HG02763 (cell line): ENCODE data around the gene SKI.

Source experiments
- ATAC-seq: cut with Tn5 transposase; IDR thresholded peaks from one replicate; pipeline ENCODE4 v1.9.1; 2021; ENCODE audit warnings: mild to moderate bottlenecking, moderate library complexity; ENCODE audit not compliant: unreplicated experiment

The SKI gene

DNA sequence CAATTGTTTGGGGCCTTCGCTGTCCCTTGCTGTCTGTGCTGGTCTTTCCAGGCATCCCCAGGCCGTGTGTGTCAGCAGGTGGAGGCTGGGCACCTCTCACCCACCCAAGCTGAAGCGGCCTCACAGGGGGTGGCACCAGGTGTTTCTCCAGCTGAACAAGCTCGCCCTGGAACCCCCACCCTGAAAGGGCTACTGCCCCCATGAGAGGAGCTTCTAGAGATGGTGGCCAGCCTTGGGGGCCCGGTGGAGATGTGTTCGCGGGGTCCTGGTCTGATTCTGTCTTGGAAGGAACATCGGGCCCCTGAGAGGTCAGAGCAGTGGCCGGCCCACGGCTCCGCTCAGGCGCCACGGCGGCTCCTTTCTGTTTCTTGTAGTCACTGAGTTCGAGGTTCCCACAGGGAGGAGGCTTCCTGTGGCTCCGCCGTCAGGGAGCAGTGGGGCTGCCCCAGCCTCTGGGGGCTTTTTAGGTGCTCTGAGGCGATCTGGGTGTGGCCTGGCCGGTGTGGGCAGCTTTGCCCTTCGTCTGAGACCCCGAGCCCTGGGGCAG lies 46.9 kb downstream of the SKI start:
- no peak for ATAC-seq

DNA sequence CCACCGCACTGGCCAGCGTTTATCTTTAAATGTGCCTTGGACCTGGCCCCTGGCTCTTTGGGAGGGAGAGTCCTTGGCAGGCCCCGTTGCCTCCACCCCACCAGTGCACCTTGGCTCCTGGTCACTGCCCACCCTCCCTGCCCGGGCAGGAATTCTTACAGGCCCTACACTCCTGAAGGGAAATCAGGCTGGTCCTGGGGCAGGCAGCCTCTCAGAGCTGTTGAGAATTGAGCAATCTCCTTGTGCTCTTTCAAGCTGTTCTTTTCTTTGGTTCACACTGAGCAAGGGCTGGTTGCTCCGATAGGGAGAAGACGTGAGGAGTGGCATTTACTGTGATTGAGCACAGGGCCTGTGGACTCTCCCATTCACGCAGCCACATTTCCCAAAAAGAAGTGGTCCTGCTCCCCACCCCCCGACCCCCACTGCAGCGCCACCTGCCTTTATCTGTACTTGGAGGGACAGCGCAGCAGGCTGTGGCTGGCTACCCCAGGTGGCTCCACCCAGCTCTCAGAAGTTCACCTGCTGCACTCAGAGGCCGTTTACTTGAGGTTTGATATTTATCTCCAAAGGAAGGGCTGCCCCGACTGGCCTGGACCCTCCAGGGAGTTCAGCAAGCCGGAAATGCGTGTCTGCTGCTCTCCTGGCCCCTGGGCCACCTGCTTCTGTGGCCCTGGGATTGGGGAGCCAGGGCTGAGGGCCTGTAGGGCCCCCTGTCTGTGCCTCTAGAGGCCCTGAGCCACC lies 47.8 kb downstream of the SKI start:
- no peak for ATAC-seq

DNA sequence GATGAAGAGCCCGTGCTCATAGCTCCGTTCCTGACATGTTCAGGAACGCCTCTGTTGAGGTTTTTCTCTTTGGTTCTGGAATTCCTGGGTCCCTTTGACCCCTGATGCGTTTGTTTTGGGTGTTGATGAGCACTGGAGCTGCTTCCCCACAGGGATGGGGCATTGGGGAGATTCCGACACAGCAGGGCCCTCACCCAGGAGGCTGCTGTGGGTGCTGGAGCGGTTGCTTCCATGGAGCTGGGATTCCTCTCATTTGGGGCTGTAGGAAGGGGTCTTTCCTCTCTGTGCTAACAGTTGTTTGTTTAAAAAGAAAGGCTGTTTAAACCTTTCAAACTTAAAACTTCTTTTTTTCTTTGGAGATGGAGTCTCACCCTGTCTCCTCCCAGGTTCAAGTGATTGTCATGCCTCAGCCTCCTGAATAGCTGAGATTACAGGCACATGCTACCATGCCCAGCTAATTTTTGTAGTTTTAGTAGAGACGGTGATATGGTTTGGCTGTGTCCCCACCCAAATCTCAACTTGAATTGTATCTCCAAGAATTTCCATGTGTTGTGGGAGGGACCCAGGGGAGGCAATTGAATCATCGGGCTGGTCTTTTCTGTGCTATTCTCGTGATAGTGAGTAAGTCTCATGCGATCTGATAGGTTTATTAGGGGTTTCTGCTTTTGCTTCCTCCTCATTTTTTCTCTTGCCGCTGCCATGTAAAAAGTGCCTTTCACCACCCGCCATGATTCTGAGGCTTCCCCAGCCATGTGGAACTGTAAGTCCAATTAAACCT lies 48.9 kb downstream of the SKI start:
- ATAC-seq = no peak

DNA sequence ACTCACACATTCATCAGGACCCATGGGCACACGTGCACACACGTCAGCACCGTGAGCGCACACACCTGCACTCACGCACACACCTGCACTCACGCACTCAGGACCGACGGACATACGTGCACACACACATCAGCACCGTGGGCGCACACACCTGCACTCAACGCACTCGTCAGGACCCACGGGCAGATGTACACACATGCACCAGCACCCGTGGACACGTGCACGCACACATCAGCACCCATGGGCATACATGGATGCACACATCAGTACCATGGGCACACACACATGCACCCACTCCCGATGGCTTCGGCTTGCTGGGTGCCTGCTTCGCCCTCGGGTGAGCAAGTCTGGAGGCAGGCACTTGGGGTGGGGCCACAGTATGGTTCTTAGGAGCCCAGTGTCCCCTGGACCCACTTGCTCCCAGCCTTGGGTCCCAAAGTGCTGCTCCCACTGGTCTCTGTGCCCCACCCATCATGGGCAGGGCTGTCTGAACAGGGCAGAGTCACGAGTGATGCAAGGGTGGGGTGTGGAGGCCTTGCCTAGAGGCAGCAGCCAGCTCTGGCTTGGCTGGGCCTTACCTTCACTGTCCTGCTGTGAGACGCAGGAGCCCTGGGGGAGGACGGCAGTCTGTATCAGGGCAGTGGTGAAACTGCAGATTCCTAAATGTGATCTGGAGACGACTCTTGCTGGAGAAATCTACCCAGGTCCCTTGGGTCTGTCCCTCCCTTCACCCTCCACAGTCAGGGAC lies 49.8 kb downstream of the SKI start:
- ATAC-seq = no peak

- ATAC-seq = no peak
These were observed 50.6 kb downstream of the SKI start for GRCh38 chr1:2278591-2279209.

GRCh38 chr1:2279210-2279639 lies 51.1 kb downstream of the SKI start:
- ATAC-seq = no peak

DNA sequence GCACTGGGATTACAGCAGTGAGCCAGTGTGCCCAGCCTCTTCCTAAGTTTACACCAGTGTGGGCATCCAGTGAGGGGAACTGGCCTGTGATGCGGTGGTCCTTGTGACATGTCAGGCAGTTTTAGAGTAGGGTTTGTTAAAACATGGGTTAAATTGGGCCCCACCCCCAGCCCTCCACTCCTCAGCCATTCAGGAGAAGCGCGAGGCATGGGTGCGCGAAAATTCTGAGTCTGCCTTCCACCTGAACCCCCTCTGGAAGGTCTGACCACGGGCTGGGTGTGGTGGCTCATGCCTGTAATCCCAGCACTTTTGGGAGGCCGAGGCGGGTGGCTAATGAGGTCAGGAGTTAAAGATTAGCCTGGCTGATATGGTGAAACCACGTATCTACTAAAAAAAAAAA lies 51.7 kb downstream of the SKI start:
- ATAC-seq = no peak

DNA sequence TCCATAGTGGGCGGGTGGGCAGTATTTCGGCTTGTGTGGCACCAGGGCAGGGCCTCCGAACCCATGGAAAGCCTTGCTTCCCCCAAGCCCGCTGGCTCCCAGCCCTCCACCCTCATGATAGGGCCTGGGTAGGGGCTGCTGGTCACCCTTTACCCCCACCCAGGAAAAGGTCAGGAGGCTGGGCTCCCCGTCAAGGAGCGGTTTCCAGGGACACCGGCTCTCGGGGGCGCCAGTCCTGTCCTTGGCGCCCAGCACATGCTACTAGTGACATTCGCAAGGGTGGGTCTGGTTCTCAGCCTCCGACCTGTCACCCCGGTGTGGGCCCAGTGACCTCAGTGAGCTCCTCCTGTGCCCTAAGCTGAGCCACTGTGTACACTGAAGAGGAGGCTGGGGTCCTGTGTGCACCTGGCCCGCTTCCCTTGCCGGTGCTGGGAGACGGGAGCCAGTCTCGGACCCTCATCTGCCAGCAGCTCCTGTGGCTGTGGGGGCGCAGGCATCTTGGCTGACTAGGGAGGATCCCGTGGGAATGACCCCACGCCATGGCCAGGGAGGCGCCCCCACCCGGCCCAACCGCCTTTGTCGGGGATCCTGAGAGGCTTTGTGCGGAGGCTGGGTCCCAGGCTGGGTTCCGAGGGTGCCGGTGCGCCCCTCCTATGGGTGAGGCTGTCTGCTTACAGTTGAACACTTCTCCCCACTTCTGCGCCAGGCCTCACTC lies 54.6 kb downstream of the SKI start:
- no peak for ATAC-seq

DNA sequence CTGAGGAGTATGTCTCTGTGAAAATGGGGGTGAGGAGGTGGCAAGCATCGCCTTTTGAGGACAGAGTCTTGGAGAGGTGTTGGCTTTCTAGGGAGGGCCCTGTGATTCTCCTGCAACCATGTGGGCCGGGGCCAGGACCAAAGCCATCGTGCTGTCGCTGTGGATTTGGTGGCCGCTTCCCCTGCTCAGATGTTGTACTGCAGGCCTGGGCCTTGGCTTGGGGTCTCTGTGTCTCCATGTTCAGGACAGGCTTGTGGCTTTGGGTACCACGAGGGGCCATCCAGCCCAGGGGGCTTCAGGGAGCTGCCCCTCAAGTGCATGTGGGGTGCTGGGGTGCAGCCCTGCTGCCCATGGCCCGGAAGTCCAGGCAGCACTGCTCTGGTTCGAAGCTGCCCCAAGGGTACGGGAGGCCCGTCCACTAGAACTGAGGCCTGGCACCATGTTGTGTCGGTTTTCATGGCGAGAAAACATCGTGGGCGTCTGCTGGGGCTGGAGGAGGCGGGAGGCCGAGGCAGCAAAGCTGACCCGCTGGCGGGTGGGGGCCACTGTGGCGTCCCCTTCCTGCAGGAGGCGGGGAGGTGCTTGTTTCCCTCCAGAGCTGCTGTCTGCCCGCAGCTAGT lies 55.4 kb downstream of the SKI start:
- ATAC-seq = no peak

DNA sequence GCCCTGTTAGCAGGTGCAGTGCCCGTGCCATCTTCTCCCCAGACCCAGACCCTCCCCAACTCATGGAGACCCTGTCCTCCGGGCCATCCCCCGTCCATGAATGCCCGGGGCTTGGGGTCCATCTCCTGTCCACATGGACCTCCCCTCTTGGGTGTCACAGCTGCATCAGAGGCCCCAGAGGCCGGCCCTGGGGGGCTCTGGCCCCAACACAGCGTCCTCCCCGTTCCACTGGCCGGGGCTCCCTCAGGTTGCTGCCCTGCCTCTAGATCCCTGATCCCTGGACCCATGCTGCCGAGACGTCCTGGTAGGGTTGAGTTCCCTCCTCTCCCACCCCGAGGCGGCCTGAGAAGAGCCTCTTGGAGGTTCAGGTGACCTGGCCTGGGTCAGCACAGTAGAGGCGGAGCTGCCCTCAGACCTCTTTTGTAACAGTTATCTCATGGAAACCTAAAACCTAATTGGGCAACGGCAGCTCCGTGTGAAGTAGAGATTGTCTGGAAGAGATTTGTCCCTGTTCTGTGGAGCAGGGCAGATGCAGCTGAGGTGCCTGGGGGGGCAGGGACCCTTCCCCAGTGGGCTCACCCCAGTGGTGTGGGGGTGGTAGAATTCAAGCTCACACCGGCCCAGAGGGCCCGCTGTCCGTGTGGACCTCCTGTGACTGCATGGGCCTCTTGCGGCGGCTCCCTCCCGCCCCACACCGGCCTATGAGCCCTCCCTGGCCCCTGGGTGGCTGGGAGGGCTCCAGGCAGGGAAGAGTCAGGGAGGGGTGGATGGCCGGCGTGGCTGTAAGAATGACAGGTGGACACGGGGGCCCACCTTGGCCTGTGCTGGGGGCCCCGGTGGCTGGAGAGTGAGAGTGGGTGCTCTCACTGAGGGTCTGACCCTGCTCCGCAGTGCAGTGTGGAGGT lies 56.1 kb downstream of the SKI start:
- no peak for ATAC-seq

DNA sequence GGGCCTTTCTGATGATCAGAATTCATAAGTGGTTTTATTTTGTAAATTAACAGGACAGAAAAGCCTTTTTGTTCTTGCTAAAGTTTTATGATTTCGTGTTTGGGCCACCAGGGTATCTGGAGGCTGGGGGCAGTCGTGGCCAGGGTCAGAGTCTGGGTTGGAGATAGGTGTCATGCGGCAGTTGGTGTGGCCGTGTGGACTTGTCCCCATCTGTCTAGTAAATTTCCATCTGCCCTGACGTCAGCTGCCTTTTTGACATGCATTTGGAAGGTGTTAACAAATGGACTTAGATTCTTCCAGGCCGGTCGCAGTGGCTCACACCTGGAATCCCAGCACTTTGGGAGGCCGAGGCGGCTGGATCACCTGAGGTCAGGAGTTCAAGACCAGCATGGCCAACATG lies 56.8 kb downstream of the SKI start:
- no peak for ATAC-seq

DNA sequence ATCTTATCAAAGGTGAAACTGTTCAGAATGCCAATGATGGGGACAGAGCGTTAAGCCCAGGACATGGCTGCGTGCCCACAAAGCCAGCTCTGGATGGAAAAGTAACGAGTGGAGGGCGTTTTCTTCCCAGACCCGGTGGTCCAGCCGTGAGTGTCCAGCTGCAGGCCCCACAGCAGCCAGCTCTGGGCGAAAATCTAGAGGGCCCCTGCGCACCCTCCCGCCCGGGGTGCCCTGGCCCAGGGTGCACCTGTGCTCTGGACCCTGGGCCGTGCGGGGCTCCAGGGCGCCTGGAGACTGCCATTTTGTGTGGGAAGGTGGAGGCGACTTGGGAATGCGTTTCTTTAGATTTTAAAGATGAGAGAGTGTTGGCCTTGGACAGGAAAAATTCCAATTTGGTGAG lies 58.8 kb downstream of the SKI start:
- no peak for ATAC-seq

- ATAC-seq = no peak
These were observed 59.5 kb downstream of the SKI start for GRCh38 chr1:2287649-2288048.

- ATAC-seq = no peak
These were observed 60.2 kb downstream of the SKI start for GRCh38 chr1:2288311-2288710.

GRCh38 chr1:2288816-2289536 lies 60.9 kb downstream of the SKI start:
- no peak for ATAC-seq

DNA sequence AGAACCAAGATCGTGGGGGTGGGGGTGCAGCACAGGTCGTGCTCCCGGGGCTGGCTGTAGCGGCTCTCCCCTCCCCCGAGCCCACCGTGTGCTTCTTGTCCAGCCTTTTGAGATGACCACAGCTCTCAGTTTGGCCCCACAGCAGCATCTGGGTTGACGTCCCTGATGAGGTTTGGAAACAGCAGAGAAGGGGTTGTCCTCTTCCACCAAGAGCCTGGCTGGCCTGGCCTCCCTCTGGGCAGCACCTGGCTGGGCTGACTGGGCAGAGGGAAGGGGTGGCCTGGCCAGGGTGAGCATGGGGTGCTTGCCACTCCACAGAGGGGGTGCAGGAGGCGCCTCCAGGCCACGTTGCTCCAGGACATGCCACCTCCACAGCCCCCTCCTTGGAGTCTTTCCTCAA lies 61.5 kb downstream of the SKI start:
- no peak for ATAC-seq

DNA sequence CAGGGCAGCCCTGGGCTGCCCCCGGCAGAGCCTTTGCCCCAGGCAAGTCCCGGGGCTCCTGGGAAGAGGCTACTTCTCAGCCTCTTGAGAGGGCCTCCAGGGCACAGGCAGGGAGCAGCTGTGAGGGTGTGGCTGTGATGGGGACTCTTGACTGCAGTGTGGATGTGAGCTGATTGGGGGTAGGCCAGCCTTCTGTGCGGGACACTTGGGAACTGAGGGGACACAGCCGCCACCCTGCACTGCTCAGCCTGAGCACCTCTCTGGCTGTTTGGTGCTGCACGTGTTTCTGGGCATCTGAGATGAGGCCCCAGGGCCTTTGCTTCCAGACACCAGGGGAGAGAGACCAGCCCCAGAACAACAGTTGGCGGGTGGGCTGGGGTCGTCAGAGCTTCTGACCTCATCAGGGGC lies 62.1 kb downstream of the SKI start:
- peak; percentile 13 for ATAC-seq
